Measurements from ENCODE around the gene GLIS1. TPM values are rescaled to one million over a fixed set of nuclear protein-coding genes. Genes with fewer than 3 reads are reported as not detected.
A peak's percentile ranks its signal among the peaks of the same experiment; 100 is the strongest.

Gene GLIS1
- total RNA-seq, 1 experiment from 2014 or later, result 0.24 TPM

- TF ChIP-seq ATF2 (CRISPR knock-in tag; IDR thresholded peaks at IDR 0.05; ENCODE audit: borderline replicate concordance, low read depth) (no peak), ZBTB21 (CRISPR knock-in tag; IDR thresholded peaks at IDR 0.05; ENCODE audit: borderline replicate concordance) (no peak)
These were observed 139.5 kb downstream of the GLIS1 start (continued) for GRCh38 chr1:53599481-53599880.

GRCh38 chr1:53598966-53599365 lies 140.0 kb downstream of the GLIS1 start:
- ATAC-seq, result no peak

GRCh38 chr1:53595906-53596305 lies 143.1 kb downstream of the GLIS1 start:
- TF ChIP-seq CREM (CRISPR knock-in tag; IDR thresholded peaks at IDR 0.05) (no peak), IRF1 (CRISPR knock-in tag; IDR thresholded peaks at IDR 0.05) (no peak), FOXP4 (CRISPR knock-in tag; IDR thresholded peaks at IDR 0.05) (no peak)
- Mint-ChIP-seq H3K4me1 (peaks cover 8% of the 10 kb centered on the region), H3K27me3 (ENCODE audit: low read depth) (peaks cover 3% of the 10 kb centered on the region; the same call in 1 of the 2 replicates), H3K27ac (no peak overlapping the region), H3K36me3 (no peaks in the 10 kb centered on the region), H3K4me3 (no peak overlapping the region), H3K9me3 (no peaks in the 10 kb centered on the region)
- ATAC-seq (no peak), DNase-seq (ENCODE audit: low spot score) (no peak)
- POLR2A ChIA-PET, result no interaction called here
- CTCF ChIA-PET, result interaction anchor here (0.9 to 10.0 kb wide), 3 partner anchors 16 to 110 kb away, joined by 3 to 192 read pairs (median 62); no protein-coding TSS in a partner anchor

More at GRCh38 chr1:53598966-53599365, 140.0 kb downstream of the GLIS1 start:
- Mint-ChIP-seq H3K27me3 (ENCODE audit: low read depth) (peaks cover 3% of the 10 kb centered on the region; the same call in 1 of the 2 replicates), H3K4me3 (no peak overlapping the region), H3K27ac (no peak overlapping the region), H3K9me3 (no peaks in the 10 kb centered on the region), H3K4me1 (no peaks in the 10 kb centered on the region), H3K36me3 (no peaks in the 10 kb centered on the region)
- CTCF ChIA-PET, result interaction anchor here (0.8 to 10.0 kb wide), 3 partner anchors 21 to 113 kb away, joined by 3 to 192 read pairs (median 4); no protein-coding TSS in a partner anchor
- DNase-seq (ENCODE audit: low spot score), result no peak
- POLR2A ChIA-PET, result no interaction called here
- no peak for TF ChIP-seq TEAD1 (CRISPR knock-in tag; IDR thresholded peaks at IDR 0.05)

GRCh38 chr1:53594391-53595180 lies 144.4 kb downstream of the GLIS1 start:
- Mint-ChIP-seq H3K27ac (no peak overlapping the region), H3K36me3 (no peaks in the 10 kb centered on the region), H3K4me1 (peaks cover 21% of the 10 kb centered on the region), H3K27me3 (ENCODE audit: low read depth) (peaks cover 3% of the 10 kb centered on the region; the same call in 1 of the 2 replicates), H3K9me3 (no peaks in the 10 kb centered on the region), H3K4me3 (no peak overlapping the region)
- 0 out of 2 replicates have a peak, but pooled peaks have one; percentile 2 for TF ChIP-seq CREB1 (CRISPR knock-in tag; IDR thresholded peaks at IDR 0.05)
- no peak for TF ChIP-seq ERG (CRISPR knock-in tag; IDR thresholded peaks at IDR 0.05)
- no peak for TF ChIP-seq ZNF532 (CRISPR knock-in tag; IDR thresholded peaks at IDR 0.05; ENCODE audit: borderline replicate concordance)
- 0 out of 2 replicates have a peak, but pooled peaks have one; percentile 26 for TF ChIP-seq NR2C2 (CRISPR knock-in tag; IDR thresholded peaks at IDR 0.05)
- TF ChIP-seq FOXP1 (CRISPR knock-in tag; IDR thresholded peaks at IDR 0.05; ENCODE audit: borderline replicate concordance), result no peak
- TF ChIP-seq ZNF396 (CRISPR knock-in tag; IDR thresholded peaks at IDR 0.05; ENCODE audit: borderline replicate concordance), result no peak
- no peak for TF ChIP-seq PRRX2 (CRISPR knock-in tag; IDR thresholded peaks at IDR 0.05)
- TF ChIP-seq OVOL2 (CRISPR knock-in tag; IDR thresholded peaks at IDR 0.05; ENCODE audit: borderline replicate concordance), result no peak
- ATAC-seq, result no peak
- no peak for DNase-seq (ENCODE audit: low spot score)
- CTCF ChIA-PET, result interaction anchor here (0.6 to 10.0 kb wide), 48 partner anchors 9 to 178 kb away, joined by 3 to 192 read pairs (median 4); no protein-coding TSS in a partner anchor
- POLR2A ChIA-PET, result no interaction called here
